Right ventricle myocardium superior (tissue), 1 donor: ENCODE results near the gene LRRK1. TPM values are rescaled to one million over a fixed set of nuclear protein-coding genes. Genes with fewer than 3 reads are reported as not detected.

Experiments used
- ATAC-seq: fragments of 200-7000 bp; cut with Tn5 transposase; one replicate; pipeline ENCODE4 v1.9.1; 2020; ENCODE audit warnings: mild to moderate bottlenecking; ENCODE audit not compliant: poor library complexity
- DNase-seq: peaks from one replicate; pipeline ENCODE4 v3.0.0-alpha.2; 2020
- intact Hi-C: fragments of 100-400 bp; cut with DNase I; formaldehyde crosslinking; loops from one replicate; pipeline ENCODE4 v1.11.2; 2022
- total RNA-seq: library from RNA; stranded (reverse); fragmentation: NEBNext Ultra II Directional; extraction: Animal tissue kit (Norgen Biotek cat#: 25700); gene quantifications from one replicate; pipeline ENCODE4 v1.2.1, GENCODE V29; 2021
- donor health status: DM: no; HTN: yes; CAD: no; lungs with severe emphysema.

LRRK1 gene
- total RNA-seq, 1 donor from 2014 or later, result 3.0 TPM

DNA sequence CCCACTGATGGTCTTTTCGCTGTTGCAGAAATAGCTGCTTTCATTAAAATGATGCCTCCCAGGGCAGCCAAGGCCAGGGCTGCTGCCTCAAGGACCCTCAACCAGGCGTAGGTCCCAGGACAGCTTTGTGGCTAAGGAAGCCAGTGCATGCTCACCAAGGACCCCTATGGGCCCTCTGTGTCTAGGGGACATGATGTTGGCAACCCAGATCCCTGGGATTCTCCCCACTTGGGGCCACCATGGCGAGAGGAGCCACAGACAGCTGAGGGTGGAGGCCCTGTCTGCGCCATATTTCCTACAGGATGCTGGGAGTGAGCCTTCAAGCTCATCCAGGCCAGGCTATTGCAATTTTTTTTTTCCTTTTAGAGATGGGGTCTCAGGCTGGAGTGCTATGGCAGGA is 195.5 kb downstream of the LRRK1 start:
- no peak for ATAC-seq
- DNase-seq, result no peak
- intact Hi-C loops, result no loop called here

DNA sequence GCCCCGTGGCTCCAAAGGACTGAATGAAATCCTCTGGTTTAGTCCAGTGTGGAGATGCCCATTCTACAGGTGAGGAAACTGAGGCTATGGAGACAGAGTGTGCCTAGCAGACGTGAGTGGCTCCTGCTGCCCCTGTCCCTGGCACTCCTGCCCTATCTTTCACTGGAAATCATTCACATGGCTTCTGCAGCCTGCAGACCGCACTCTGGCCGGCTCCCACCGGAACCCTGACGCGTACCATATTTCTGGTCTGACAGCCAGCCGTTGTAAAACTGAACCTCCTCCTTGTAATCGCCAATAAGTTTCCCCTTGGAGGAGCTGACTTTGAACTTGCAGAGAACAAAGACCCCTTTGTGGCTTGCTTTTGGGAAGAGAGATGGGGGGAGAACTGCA is 196.2 kb downstream of the LRRK1 start:
- ATAC-seq, result no peak
- intact Hi-C loops, result no loop called here

DNA sequence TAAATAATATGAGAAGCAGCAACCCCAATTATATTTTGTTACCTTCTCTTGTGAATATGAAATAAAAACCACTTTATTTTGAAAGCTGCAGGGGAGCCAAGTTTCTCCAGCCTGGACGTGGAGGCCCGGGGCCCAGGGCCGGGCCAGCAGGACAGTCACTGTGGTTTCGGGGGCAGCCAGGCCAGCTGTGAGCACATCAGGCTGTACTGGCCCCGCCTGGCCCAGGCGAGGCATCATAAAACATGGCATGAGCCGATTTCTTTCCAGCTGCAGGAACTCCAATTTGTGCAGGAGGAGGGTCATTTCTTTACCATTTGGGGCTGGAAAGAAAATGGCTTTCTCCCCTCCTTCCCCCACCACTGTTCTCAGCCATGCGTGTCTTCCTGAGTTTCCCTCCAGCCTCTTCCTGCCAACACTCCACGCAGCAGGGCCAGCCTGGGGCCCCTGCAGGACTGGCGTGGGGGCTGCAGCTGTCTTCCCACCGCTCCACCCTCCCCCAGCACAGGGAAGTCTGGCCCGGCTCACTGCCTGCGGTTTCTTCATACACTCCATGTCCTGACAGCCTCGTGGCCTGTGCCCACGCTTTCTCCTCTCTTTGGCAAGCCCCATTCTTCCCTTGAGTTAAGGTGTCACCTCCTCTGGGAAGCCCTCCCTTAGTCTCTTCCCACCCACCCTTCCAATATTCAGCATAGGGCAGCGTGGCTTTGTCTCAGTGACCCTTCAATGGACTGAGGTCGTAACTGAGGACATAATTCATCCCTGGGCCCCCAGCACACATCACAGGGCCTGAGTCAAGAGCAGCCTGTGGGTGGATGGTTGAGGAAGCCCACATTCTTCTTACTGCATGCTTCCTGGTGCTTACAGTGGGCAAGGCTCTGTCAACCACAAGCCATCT is 196.9 kb downstream of the LRRK1 start:
- ATAC-seq (peak; percentile 64), DNase-seq (peak; percentile 71)
- intact Hi-C loops, result no loop called here

More for the DNA sequence above, 196.2 kb downstream of the LRRK1 start:
- DNase-seq, result no peak

DNA sequence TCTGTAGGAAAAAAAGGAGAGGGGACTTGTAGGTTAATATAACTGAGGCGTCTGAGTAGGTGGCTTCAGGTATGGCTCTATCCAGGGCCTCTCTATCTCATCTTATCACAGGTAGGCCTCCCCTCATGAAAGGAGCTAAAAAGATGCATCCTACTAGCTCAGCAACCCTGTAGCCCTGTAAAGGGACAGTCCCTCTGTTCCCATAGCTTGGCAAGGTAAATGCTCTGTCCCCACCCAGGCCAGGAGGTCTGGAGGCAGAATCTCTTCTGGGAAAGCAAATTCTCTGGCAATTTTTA is 197.5 kb downstream of the LRRK1 start:
- ATAC-seq, result no peak
- no peak for DNase-seq
- intact Hi-C loops, result no loop called here

DNA sequence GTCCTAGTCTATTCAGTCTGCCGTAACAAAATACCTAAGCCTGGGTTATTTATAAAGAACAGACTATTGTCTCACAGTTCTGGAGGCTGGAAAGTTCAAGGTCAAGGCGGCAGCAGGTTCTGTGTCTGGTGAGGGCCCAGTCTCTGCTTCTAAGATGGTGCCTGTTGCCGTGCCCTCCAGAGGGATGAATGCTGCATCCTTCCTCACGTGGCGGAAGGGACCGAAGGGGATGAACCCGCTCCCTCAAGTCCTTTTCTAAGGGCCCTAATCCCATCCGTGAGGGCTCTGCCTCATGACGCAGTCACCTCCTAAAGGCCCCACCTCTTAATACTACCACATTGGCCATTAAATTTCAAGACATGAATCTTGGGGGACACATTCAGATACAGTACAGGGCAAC is 199.0 kb downstream of the LRRK1 start:
- intact Hi-C loops, result no loop called here
- no peak for ATAC-seq
- no peak for DNase-seq

DNA sequence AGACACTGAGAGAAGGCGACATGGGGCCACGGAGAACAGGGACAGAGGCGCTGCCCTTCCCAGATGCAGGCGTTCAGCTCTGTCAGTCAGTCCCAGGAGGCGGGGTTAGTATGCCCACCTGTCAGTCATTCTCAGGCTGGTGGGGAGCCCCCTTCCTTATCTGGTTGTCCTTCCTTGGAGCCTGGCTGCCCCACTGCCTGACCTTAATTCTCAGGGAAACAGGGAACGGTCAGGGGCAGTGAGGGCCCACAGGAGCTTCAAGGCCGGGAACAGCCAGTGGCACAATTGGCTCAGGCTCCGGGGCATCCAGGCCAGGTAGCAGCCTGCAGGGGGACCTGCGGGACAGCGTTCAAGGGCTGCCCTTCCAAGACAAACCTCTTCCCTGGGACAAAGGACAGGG is 199.5 kb downstream of the LRRK1 start:
- intact Hi-C loops, result no loop called here
- no peak for DNase-seq
- no peak for ATAC-seq

DNA sequence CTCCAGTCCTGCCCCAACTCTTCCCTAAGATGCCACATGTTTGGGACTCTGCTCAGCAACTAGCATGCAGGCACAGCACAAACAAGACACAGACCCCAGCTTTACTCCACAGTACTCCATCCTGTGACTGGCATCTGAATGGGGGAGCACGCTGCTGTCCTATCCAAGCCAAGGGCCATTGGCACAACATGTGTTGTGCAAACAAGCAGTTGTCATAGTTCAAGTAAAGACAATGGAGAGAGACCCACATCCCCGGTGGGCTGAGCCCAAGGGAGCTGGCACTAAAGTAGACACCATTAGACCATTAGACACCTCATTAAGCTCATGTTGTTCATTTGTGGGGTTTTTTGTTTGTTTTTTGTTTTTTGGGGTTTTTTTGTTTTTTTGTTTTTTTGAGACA is 200.0 kb downstream of the LRRK1 start:
- intact Hi-C loops, result no loop called here
- DNase-seq (no peak), ATAC-seq (no peak)

Other genes starting within 250 kb of the LRRK1 start
- gene ALDH1A3, start 39.5 kb upstream of the LRRK1 start, total RNA-seq, result 2.9 TPM